HG03175 (cell line): ENCODE results near the gene NKX2-4.
"Not testable (repeated sequence)": the region's sequence is repeated elsewhere in the genome, so short reads cannot be mapped to it uniquely, and the experiment has no call there.

Source experiments
- ATAC-seq: cut with Tn5 transposase; IDR thresholded peaks from one replicate; pipeline ENCODE4 v1.9.1; 2021; ENCODE audit warnings: mild to moderate bottlenecking, moderate library complexity; ENCODE audit not compliant: unreplicated experiment

NKX2-4 gene

GRCh38 chr20:21397341-21398108 is at the start of gene NKX2-4:
Gene NKX2-4 (minus strand): TSS chr20:21397526. CDS start chr20:21397399, 127 bp downstream.
- no peak for ATAC-seq

DNA sequence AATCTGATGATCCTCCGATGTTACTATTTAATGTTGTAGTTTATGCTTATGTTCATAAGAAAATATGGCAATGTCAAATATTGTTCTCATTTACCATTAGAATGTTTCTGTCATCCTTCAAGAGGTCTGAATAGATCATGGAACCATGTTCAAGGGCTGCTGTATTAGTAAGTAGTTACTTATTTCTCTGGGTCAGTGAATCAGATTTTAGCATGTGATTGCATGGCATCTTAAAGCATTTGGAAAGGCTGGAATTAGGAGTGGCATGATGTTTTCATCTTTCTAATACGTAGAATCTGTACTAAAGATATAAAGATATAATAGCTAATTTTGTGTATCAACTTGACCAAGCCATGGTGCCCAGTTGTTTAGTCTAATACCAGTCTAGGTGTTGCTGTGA is 40.5 kb upstream of the NKX2-4 start:
- no peak for ATAC-seq

DNA sequence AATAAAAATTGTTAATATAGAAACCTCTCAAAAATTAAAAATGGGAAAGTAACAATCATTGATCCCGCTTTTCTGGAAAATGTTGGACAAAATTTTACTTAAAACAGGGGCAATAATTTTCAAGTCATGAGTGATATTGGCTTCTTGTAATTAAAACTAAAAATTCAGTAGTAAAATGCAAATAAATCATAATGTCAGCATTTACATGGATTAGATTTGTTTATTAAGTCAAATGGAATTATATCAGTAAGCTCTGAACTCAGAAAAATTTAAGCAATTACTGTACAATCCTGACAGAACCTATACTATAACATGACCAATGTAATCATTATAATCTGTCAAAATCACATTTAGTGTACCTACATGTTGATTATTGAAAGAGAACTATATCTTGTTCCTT is 39.9 kb upstream of the NKX2-4 start:
- no peak for ATAC-seq

DNA sequence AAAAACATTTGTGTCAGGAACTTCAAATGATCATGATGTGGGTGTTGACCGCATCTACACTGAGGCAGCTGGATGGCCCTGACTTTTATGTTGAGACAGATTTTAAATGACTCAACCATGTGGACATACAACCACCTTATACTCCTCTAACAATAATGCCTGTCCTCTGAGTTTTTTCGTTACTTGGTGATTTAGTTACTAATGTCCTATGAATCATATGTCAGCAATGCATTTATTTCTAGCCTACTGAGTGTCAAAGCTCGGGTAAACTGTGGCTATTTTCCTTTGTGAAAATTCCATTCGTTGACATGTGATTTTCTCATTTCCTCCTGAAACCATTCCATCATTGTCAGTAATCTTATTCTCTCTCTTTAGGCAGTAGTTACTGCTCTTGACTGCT is 38.9 kb upstream of the NKX2-4 start:
- ATAC-seq = no peak

- no peak for ATAC-seq
Observed at GRCh38 chr20:21435576-21435975, 38.2 kb upstream of the NKX2-4 start.

DNA sequence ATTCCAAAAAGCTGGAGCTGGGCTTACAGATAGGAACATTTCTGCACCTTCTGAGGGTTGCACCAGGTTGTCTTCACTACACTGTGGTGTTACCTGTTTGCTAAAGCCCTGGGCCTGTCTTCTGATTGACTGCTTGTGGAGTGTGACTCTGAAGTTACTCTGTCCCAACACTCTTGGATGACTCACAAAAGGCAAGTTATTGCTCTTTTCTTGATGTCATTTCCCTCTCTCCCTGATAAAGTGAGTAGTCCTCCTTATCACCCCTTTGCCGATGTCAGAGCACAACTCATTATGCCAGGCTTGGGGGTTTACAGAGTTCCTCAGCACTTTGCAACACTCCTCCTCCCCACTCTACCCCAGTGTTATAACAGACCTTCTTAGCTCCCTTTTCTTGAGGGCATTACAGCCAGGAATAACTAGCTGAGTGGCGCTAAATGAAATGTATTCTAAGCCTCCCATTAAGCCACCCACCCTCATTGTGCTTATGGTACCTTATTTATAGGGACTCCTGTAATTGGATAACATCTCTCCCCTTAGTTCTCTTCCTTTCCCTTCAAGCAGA is 36.1 kb upstream of the NKX2-4 start:
- ATAC-seq = no peak

DNA sequence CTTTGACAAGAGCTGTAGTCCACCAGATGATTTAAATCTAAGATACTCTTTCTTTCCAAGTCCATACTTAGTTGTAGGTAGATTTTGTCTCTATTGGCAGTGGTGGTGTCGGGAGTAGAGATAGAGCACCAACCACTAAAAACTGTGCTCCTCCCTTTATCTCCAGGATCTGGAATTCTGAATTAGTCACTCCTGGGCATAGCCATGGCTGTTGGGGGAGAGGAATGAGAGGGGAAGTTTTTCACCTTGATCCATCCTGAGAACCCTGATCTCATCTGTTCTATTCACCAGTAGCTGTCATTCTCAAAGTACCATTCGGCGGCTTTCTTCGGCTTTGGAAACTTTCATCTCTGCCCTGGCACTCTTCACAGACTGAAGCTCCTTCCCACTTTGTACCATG is 35.6 kb upstream of the NKX2-4 start:
- ATAC-seq = no peak

DNA sequence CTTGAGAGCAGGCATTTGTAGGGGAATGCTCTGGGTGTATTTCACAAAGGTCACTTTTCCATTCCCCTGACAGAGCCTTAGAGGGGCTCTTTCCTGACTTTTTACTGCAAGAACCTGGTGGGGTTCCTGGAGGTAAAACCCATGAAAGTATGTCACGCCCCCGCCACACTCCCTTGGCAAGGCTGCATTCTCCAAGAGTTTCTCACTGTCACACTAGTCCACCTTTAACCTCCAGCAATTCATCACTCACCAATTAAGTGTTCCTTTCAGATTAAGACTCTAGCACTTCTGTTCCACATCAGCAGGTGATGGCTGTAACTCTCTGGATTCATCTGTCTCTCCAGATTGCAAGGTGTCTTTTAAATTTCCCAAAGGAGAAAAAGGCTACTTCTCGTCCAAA is 32.7 kb upstream of the NKX2-4 start:
- no peak for ATAC-seq

- ATAC-seq = no peak
Observed at GRCh38 chr20:21424846-21425245, 27.5 kb upstream of the NKX2-4 start.

GRCh38 chr20:21423712-21424111 is 26.4 kb upstream of the NKX2-4 start:
- not testable (repeated sequence) for ATAC-seq

DNA sequence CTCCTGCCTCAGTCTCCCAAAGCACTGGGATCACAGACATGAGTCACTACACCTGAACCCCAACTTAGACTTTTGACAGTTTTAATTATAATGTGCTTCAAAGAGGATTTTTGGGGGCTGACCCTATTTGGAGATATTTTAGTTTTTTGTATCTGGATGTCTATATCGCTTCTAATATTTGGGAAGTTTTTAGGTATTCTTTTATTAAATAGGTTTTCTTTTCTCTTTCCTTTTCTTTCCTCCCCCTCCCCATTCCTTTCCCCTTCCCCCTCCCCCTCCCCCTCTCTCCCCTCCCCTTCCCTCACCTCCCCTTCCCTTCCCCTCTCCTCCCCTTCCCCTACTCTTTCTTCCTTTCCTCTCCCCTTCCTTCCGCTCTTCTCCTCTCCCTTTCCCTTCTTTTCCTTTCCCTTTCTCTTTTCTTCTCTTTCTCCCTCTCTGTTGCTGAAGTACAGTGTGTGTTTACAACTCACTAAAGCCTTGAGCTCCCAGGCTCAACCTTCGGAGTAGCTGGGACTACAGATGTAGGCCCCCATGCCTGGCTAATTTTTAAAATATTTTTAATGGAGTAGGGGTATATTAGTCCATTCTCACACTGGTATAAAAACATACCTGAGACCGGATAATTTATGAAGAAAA is 24.4 kb upstream of the NKX2-4 start:
- no peak for ATAC-seq

GRCh38 chr20:21419147-21419546 is 21.8 kb upstream of the NKX2-4 start:
- ATAC-seq = not testable (repeated sequence)

- not testable (repeated sequence) for ATAC-seq
Observed at GRCh38 chr20:21413996-21414395, 16.7 kb upstream of the NKX2-4 start.

DNA sequence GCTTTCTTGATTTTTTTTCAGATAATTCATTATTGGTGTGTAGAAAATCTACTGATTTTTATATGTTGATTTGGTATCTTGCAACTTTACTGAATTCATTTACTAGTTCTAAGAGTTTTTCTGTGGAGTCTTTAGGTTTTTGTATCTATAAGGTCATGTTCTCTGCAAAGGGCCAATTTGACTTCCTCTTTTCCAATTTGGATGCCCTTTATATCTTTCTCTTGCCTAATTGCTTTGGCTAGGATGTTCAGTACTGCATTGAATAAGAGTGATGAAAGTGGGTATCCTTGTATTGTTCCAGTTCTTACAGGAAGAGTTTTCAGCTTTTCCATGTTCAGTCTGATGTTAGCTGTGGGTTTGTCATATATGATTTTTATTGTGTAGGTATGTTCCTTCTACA is 14.4 kb upstream of the NKX2-4 start:
- ATAC-seq = no peak

DNA sequence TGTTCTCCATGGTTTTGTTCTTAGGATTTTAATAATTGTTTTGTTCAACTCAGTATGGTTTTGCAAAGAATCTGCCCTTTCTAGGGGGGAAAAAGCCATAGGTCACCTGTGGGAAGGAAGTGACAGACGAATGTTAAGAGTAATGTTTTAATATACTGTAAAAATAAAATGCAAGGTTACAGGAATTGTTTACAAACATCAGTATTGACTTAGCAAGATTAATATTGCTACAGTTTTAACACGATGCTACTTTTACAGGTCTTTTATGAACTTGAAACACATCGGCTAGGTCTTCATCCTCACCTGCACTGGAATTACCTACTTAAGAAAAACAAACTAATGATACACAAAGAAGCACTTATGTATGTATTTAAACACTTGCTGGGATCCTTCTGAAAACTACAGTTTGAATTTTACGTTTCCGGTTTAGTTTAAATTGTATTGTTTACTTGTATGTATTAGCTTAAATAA is 1.7 kb upstream of the NKX2-4 start:
- no peak for ATAC-seq

DNA sequence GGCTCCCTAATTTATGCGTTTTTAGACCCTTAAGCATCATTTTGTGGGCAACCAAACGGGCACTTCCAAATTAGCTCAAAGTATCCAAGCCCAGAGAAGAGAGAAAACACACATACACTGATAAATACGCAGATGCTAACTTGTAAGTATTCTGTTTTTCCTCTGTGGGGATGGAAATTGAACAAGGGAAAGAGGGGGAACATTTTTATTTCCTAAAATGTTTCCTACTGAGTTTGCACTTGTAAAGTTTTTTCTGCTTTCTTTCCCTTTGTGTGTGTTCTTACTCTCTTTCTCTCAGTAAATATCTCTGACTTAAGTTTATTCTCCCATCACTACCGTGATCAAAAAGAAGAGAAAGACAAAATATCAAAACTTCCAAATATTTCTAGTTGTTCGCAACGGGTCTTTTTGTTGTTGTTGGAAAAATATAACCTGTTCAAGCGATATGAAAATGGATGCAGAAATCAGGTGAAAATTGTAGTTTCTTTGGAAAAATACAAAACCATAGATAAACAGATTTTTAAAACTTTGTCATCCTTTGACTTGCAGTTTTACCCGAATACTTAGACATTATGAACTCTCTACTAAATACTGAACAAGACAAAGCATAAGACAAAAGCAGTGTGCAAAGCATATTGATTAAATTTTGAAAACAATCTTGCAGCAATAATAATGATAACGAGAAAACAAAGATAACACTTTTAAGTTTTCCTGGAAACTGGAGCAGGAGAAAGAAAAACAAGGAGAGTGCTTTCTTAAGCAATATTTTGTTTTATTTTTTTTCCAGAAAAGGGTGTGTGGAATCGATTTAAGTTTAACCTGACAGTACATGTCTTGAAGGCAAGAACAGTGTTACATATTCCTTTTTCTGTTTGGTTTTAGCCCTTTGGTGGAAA is 1.0 kb upstream of the NKX2-4 start:
- no peak for ATAC-seq

GRCh38 chr20:21396599-21397340 is 556 bp downstream of the NKX2-4 start:
- no peak for ATAC-seq

GRCh38 chr20:21395666-21396598 is 1.4 kb downstream of the NKX2-4 start:
- no peak for ATAC-seq

DNA sequence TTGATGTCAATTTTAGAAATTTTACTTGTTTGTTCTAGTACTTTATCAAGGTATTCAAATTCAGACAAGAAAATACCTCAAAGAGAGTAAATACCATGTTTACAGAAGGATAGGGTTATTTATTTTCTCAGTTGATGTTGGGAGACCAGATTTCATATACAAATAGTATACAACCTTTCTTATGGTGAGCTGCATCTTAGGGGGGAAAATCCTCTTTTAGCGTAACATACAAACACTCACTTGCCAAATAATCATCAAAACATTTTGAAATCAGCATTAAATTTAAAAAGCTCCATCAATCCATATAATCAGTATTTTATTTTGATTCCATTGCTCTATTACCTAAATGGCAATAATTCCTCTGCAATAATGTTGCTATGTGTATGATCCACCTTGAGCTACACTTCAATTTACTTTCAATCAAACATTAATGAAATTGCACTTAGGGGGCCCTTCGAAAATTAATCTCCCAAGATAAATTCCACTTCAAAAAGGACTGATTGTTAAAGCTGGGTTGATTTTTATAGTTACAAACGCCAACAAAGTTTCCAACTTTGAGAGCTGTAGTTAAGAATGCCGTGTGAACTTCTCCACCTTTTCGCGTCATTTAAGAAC is 2.2 kb downstream of the NKX2-4 start:
- no peak for ATAC-seq
